Aorta (tissue), 5 donors: ENCODE results near the gene AGAP9. TPM values are rescaled to one million over a fixed set of nuclear protein-coding genes. Genes with fewer than 3 reads are reported as not detected.

ENCODE experiments used
- ATAC-seq: fragments of 200-7000 bp; cut with Tn5 transposase; one replicate; pipeline ENCODE4 v1.9.1; 2022; ENCODE audit warnings: moderate library complexity; ENCODE audit not compliant: low FRiP score
- DNase-seq, 2 donors: peaks; one replicate each; pipeline ENCODE4 v3.0.0-alpha.2; 2020
- H3K27ac ChIP-seq, 2 donors: one replicate each; pipeline ENCODE4 v1.5.1; 2013; ENCODE audit warnings: low read length in 2 of 2, mild to moderate bottlenecking in 2 of 2, moderate library complexity in 2 of 2, control low read depth in 1 of 2, inconsistent platforms in 1 of 2, low read depth in 1 of 2
- H3K27me3 ChIP-seq, 2 donors: one replicate each; pipeline ENCODE4 v1.6.1; 2013; ENCODE audit warnings: control low read depth in 1 of 2, low read length in 1 of 2, mild to moderate bottlenecking in 1 of 2, moderate library complexity in 1 of 2; ENCODE audit not compliant: insufficient read depth in 2 of 2, control insufficient read depth in 1 of 2
- H3K36me3 ChIP-seq, 2 donors: one replicate each; pipeline ENCODE4 v1.6.1; 2013; ENCODE audit warnings: control low read depth in 1 of 2, low read length in 1 of 2, mild to moderate bottlenecking in 1 of 2; ENCODE audit not compliant: insufficient read depth in 2 of 2, control insufficient read depth in 1 of 2
- H3K4me1 ChIP-seq, 2 donors: one replicate each; pipeline ENCODE4 v1.6.1; 2013; ENCODE audit warnings: low read length in 2 of 2, control low read depth in 1 of 2, mild to moderate bottlenecking in 1 of 2, moderate library complexity in 1 of 2; ENCODE audit not compliant: insufficient read depth in 2 of 2, control insufficient read depth in 1 of 2
- H3K4me3 ChIP-seq, 2 donors: one replicate each; pipeline ENCODE4 v1.5.1; 2013; ENCODE audit warnings: low read length in 2 of 2, control low read depth in 1 of 2, mild to moderate bottlenecking in 1 of 2
- H3K9me3 ChIP-seq: one replicate; pipeline ENCODE4 v1.6.1; 2013; ENCODE audit warnings: mild to moderate bottlenecking, low read length; ENCODE audit not compliant: control insufficient read depth
- WGBS, 2 donors: extraction: QIAGEN DNeasy Blood & Tissue Kit; methylation state at CpG; one replicate each; pipeline ENCODE4 v1.1.7; 2013; 5-methylcytosine and 5-hydroxymethylcytosine counted together
- intact Hi-C, 2 donors: fragments of 100-400 bp; cut with DNase I; formaldehyde crosslinking; loops; one replicate each; pipeline versions ENCODE4 v1.14.2 to v1.15.0; 2022
- polyA plus RNA-seq, 2 donors: library from polyadenylated mRNA; stranded (reverse); fragments of 200-250 nt; gene quantifications; one replicate each; pipeline ENCODE4 v1.2.3, GENCODE V29; 2013
- total RNA-seq, 2 donors: library from RNA; stranded (reverse); fragmentation: NEBNext Ultra II Directional; extraction: Animal tissue kit (Norgen Biotek cat#: 25700); gene quantifications; one replicate each; pipeline ENCODE4 v1.2.1, GENCODE V29; 2021
- donor health status: healthy with polysubstance abuse.
- donor health status: Bipolar disorder and iron deficiency.
- donor health status: DM: no; HTN: no; CAD: no.
- donor health status: DM: no; HTN: no; CAD: no.
- donor health status: DM: yes; HTN: yes; CAD: no.

The AGAP9 gene
- total and polyA plus RNA-seq, 4 donors: 2.9 to 21.8 (median 10.3) TPM

DNA sequence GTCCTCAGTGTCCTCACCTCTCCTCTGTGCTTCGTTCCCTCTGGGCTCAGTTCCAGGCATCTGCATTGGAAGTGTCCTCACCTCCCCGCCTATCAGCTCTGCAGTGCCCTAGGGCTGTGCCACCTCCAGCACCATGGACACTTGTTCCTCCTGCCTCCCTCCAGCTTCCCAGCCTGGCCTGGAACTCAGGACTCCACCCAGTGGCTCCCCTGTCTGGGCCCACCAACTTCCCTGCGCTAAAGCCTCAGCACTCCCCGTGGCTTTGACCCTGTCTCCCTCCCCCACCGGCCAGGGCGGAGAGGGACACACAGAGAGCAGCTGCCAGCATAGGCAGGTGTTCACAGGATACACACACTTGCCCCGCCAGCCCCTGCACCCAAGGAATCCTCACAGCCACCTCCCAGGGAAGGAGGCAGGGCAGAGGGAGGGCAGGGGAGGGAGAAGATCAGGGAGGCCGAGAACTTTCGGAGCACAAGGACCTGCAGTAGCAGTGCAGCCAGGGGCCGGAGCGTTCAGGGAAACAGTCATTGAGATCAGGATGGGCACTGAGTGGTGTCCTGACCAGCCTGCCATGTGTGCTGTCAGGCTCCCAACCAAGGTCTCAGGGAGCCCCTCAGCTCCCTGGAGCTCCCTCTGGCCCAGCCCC, 70.8 kb downstream of the AGAP9 start:
- ATAC-seq (no peak), DNase-seq (peak in 1 of 2 donors; percentile 57)
- Histone ChIP-seq H3K9me3 (no peaks in the 10 kb centered on the region), H3K4me1 (no peaks in the 10 kb centered on the region), H3K27me3 (no peaks in the 10 kb centered on the region), H3K4me3 (no peak overlapping the region), H3K27ac (no peak overlapping the region), H3K36me3 (no peaks in the 10 kb centered on the region)
- intact Hi-C loops: no loop called here
- WGBS, 2 donors: 70 to 74% methylated on average over 11 of the region's 11 CpGs

DNA sequence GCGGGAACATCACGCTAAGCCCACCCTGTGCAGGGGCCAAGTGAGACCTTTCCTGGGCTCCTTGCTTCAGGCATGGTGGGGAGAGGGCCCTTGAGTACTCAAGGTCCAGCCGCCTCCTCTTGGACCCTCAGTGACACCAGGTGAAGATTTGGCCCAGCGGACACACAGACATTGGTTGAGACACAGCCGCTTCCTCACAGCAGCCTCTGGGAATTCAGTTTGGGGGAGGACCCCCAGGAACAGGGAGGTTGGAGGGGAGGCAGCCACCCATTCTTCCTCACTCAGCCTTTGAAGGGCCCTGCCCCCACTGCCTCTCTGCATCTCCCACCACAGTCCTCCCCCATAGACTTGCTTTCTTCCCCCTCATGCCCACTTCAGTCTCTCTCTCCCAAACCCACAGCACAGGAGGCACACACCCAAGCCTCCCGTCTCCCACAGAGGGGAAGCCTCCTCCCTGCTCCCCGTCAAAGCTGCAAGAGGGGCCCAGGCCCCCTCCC, 71.4 kb downstream of the AGAP9 start:
- Histone ChIP-seq H3K27me3 (no peaks in the 10 kb centered on the region), H3K4me3 (no peak overlapping the region), H3K27ac (no peak overlapping the region), H3K9me3 (no peaks in the 10 kb centered on the region), H3K36me3 (no peaks in the 10 kb centered on the region), H3K4me1 (no peaks in the 10 kb centered on the region)
- 89 to 91% methylated on average over 7 of the region's 7 CpGs for WGBS, 2 donors
- intact Hi-C loops: no loop called here
- ATAC-seq: no peak
- DNase-seq: no peak

Other genes with a start within 250 kb of the AGAP9 start
- gene GDF10, start 223.4 kb downstream of the AGAP9 start, total RNA-seq: 10 to 100 TPM in 1 of 2 donors, 1 to 10 TPM in 1; 3.8 to 27.5 TPM
- gene GDF10, start 223.4 kb downstream of the AGAP9 start, polyA plus RNA-seq: under 1 TPM in 1 of 2 donors, not detected in 1; 0.10 TPM
- gene GDF2, start 201.2 kb downstream of the AGAP9 start, total RNA-seq: not detected
- not detected for gene GDF2, start 201.2 kb downstream of the AGAP9 start, polyA plus RNA-seq
- gene RBP3, start 175.3 kb downstream of the AGAP9 start, total RNA-seq: not detected
- gene RBP3, start 175.3 kb downstream of the AGAP9 start, polyA plus RNA-seq: not detected
- gene ZNF488, start 139.3 kb downstream of the AGAP9 start, total RNA-seq: under 1 TPM in 1 of 2 donors, not detected in 1; 0.12 TPM
- gene ZNF488, start 139.3 kb downstream of the AGAP9 start, polyA plus RNA-seq: 1 to 10 TPM in 1 of 2 donors, under 1 TPM in 1; 0.20 to 3.8 TPM
- gene ANXA8, start 39.5 kb downstream of the AGAP9 start, total RNA-seq: under 1 TPM in 1 of 2 donors, not detected in 1; 0.27 TPM
- gene ANXA8, start 39.5 kb downstream of the AGAP9 start, polyA plus RNA-seq: under 1 TPM in 1 of 2 donors, not detected in 1; 0.82 TPM
- gene FAM25G, start 31.9 kb downstream of the AGAP9 start, total RNA-seq: not detected
- gene FAM25G, start 31.9 kb downstream of the AGAP9 start, polyA plus RNA-seq: not detected
- 10 to 100 TPM in 1 of 2 donors, 1 to 10 TPM in 1; 2.7 to 15.9 TPM for gene SYT15B, start 240.0 kb upstream of the AGAP9 start, total RNA-seq
- under 1 TPM in 1 of 2 donors, not detected in 1; 0.59 TPM for gene SYT15B, start 240.0 kb upstream of the AGAP9 start, polyA plus RNA-seq